DMS53 (cell line): ENCODE measurements around the gene ALDH3B1.

ENCODE experiments used
- DNase-seq: peaks from one replicate; lab custom pipeline; 2025; lab: John Stamatoyannopoulos, UW

Gene ALDH3B1

DNA sequence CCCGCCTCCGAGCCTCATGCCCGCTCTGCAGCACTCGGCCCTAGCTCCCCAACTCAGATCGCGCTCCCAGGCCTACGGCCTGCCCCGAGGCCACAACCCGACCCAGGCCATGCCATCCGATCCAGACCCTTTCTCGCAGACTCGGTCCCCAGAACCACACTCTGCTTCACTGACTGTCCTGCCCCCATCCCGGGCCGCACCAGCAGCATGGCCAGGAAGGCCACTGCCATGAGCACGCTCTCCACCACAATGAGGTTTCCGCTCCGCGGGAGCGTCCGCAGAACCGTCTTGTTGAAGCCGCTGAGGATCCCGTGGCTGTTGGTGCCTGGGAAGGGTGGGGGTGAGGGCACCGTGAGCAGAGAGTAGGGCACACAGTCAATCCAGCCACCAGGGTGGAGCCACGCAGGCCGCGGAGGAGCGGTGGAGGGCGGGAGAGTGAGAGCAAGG lies 12.6 kb upstream of the ALDH3B1 start:
- no peak for DNase-seq

- no peak for DNase-seq
Measured at GRCh38 chr11:67998150-67999045, 11.7 kb upstream of the ALDH3B1 start.

GRCh38 chr11:67999201-67999629 lies 10.9 kb upstream of the ALDH3B1 start:
- no peak for DNase-seq

DNA sequence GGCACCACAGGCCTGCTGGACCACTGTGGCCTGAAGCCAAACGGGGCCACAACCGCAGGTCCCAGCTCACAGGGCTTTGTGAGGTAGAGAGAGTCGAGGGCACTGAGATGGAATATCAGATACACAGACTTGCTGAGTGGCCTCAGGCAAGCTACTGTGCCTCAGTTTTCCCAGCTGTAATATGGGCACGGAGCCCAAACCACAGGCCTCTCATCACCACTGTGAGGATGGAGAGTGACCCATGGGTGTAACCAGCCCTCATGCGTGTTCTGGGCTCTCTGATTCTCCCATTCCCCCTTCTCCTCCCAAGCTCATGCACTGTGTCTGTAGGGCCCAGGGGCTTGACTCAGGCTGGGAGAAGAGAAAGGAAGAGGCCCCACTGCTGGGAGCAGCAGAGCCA lies 10.4 kb upstream of the ALDH3B1 start:
- no peak for DNase-seq

DNA sequence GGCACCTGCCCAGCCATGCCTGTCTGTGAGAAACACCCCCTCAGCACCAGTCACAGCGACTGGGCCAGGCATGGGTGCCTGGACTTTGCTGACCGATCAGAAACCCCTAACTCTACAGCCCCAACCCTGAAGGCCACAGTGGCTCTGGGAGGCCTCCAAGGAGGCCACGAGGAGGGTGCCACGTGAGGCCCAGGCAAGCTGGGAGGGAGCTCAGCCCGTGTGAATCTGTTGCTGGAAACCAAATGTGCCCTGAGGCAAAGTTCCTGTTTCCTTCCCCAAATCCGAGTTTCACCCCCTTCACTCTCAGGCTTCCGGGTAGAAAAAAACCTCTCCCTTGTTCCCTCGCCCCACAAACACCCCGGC lies 7.6 kb upstream of the ALDH3B1 start:
- peak; percentile 68 for DNase-seq

DNA sequence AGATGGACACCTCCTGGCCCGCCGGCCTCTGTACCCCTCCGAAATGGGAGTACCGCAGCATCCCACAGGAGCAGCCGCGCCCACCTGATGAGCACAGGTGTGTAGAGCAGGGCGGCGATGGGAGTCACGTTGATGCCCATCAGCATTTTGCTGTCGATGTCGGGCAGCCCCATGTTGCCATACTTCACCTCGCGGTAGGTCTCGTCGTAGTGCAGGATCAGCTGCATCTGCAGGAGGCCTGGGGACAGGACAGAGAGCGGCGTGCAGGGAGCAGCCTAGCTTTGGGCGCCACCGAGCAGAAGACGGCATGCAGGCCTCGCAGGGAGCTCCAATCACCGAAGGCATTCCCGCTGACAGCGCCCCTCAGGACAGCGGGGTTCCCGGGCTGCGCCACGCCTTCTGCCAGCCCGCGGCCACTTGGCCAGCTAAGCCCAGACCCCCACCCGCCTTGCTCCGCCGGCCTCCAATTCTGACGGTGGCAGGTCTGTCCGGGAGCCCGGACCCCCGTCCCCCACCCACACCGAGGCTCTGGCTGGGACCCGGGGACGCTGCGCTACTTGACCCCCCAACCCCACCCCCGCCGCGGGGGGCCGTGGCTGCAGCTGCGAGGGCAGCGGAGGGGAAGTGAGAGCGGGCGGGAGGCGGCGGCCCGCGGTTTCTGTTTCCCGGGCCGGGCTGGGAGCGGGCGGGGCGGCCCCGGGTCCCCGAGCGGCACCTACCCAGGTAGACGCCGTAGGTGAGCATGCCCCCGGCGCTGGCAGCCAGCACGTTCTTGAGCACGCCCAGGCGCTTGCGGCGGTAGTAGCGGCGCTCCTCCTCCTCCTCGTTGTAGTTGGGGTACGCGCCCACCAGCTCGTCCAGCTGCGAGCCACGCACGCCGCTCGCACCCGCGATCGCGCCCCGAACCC lies 6.9 kb upstream of the ALDH3B1 start:
- DNase-seq = peak; percentile 91

DNA sequence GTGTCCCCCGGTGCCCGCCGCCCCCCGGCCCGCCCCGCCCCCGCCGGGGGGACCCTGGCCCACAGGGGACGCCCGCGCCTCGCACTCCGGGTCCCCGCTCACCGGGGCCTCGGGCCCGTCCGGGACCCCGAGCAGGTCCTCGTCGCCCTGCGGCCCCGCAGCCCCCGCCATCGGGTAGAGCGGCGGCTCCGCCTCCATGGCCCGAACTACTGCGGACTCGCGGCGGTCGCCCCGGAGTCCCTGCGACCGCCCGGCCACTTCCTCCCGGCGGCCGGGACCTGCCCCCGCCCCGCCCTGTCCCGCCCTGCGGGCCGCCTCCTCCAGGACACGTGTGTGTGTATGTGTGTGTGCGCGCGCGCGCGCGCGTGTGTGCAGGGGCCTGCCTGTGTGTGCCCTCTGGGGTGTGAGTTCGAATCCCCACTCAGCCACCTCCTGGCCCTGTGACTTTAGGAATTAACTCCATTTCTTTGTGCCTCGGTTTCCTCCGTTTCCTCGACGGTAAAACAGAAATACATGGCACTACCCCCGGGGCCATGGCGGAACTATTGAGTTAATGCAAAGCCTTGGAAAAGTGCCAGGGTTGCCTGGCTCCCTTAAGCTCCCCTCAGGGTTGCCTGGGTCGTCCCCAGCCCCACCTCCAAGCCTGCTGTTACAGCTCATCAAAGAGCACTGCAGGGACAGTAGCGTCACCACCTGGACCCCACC lies 6.1 kb upstream of the ALDH3B1 start, which contains the start of gene UNC93B1:
UNC93B1 (minus strand) TSS at position 252 of the 705 bp plus-strand sequence; CDS start at position 198, 54 bp downstream.
- peak; percentile 99 for DNase-seq

DNA sequence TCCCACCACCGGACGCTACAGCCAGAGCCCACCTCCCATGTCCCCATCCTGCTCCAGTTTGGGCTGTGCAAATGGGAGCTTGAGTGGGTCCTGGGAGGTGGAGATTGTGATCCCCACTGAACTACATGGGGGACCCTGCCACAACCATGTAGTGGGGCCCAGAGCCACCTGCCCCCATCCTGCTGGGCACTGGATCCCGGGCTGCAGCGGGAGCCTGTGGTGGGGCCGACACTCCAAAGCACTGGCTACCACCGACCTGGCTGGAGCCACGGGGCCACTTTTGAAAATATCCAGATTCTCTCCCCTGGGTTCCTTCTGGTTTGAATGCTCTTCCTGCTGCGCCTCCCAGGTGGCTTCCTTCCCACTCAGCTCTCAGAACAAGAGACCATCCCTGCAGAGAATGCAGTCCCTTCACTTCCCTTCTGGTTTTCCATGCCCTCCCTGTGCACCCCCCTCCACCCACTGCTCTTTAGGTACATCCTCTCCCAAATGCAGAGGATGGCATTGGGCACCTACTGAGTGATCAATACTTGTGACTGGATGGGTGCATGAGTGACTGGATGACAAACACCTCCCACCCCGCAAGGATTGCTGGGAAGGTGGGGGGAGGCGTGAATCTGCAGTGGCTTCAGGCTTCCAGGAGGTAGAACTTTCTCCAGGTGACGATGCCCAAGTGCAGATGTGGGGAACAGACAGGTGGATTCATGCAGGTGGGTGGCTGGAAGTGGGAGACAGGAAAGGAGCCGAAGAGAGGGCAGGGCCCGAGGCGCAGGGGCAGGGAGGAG lies 5.4 kb upstream of the ALDH3B1 start:
- no peak for DNase-seq

DNA sequence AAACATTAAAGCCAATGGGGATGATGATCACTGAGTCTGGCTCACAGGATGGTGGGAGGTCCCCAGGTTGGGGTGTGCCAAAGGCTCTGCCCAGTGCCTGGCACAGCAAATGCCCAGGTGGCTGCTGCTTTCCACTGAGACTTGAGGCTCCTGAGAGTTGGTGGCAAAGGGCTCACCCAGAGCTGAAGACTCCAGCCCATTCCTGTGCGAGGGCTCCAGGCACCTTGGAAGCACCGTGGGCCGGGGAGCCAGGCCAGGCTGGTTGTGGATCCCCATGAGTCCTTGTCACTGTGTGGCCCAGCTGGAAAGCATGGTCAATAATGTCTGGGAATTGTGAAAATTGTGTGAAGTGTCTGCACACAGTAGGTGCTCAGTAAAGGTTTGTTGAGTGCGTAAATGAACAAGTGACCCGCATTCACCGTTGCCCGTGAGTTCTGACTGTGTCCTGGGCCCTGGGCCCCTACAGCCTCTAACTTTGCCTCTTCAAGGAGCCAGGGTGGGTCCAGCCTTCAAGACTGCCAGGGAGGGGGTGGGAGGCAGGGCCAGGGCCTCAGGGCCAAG lies 3.4 kb upstream of the ALDH3B1 start:
- no peak for DNase-seq

DNA sequence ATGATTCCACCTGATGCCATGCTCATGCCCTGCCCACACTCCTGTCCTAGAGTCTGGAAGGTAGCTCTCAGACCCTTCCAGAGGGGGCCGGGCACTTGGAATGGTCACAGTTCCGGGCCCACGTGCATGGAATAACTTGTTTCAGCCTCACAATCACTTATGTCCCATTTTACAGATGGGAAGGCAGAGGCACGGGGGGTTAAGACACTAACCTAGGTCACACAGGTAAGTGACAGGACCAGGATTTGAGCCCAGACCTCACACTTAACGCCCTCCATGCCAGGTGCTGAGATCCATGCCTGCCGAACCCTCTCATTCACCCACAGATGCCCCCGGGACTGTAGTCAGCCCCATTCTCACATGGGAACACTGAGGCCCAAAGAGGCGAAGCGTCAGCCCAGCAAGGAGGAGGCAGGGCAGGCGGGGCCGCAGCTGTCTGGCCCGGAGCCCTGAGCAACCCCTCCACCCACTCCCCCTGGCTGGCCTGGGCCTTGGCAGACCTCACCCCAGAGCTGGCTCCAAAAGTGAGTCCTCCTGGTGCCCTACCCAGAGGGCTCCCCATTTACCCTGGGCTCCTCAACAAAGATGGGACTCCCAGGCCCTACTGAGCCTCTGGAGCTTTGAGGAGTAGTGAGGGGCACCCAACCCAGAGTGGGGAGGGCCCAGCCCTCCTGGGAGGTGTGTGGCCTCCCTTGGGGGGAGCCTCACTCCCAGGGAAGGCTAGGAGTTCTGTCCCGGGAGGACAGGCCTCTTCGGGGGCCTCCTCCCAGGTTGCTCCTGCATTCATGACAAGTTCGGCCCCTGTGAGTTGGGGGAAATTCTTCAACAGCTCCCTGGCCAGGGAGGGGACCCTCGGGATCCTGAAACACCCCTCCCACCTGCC lies 2.4 kb upstream of the ALDH3B1 start:
- no peak for DNase-seq

- DNase-seq = peak; percentile 99
Measured at GRCh38 chr11:68008381-68009337, 1.5 kb upstream of the ALDH3B1 start.

GRCh38 chr11:68009391-68010089 lies 587 bp upstream of the ALDH3B1 start:
- DNase-seq = peak; percentile 51

DNA sequence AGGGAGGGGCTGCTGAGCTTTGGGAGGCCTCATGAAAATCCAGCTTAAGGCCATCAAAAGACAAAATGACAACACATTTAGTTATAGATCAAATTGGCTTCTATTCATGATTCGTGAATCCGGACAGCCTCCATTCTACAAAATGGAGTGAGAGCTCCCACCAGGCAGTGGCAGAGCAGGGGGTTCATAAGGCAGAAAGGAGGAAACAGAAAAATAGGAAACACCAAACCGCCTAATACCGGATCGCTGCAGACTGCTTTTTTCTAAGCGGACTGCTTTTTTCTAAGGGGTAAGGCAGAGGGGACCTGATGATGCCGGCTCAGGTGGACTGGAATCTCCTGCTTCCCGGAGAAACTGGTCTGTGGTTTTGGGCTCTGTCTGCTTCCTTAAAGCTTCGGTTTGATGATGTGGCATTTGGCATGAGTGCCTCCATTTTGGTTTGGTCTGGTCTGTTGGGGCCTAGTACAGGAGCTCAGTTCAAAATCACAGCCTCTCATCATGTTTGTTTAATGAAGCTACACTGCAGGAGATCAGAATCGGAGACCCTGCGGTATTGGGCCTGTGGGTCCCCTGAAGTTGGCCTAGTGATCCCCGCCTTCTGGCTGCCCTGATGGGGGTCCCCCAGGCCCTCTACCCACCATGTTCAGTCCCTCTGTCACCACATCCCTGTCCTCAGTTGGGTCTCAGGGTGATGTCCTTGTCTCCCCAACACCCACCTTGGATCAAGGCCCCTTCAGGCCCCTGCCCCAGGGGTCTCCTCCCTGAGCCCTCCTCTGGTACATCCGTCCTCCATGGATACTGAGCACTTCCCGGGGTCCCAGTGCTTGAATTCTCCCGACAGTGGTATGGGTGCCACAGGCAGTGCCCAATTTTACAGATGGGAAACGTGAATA lies 1.2 kb downstream of the ALDH3B1 start:
- DNase-seq = no peak

DNA sequence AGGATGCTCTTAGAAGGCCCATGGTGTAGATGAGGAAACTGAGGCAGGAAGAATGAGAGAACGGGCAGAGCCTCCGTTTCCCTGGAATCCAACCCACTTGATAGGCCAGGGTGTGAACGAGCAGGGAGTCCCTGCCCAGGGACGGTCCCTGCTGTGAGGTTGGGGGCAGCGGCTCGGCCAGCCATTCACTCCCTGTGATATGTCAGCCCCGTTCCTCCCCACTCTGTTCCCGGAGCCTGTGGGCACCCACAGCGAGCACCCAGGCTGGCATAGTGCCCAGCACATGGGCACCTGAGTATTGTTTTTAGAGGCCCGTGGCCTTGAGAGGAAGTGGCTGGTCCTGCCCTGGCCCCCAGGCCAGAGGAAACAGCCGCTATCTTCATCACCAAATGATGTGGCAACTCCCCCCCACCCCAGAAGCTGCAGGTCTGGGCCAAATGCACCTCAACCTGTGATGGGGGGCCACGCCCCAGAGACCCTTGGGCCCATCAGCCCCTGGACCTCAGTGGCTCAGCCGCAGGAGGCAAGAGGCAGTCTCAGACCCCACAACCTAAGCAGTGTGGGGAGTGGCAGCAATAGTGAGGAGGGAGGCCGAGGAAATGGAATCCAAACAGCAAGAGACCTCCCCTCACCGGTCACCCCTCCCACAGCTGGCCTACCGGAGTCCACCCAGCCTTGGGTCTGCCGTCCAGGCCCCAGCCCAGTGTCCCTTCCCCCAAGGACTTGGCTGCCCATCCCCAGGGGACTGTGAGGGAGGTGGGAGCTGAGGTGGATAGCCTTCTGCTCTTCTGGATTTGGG lies 2.1 kb downstream of the ALDH3B1 start:
- DNase-seq = no peak

GRCh38 chr11:68012843-68013610 lies 2.9 kb downstream of the ALDH3B1 start:
- peak; percentile 49 for DNase-seq
